NOMO-1 treated with dmso at 0.1 percent for 144 hours (cell line): ENCODE measurements around the gene HHATL.
A peak's percentile ranks its signal among the peaks of the same experiment; 100 is the strongest.

Experiments
- DNase-seq: peaks from one replicate; lab custom pipeline; 2025; ENCODE audit not compliant: unreplicated experiment; lab: John Stamatoyannopoulos, UW

The HHATL gene

GRCh38 chr3:42654331-42655201, 48.0 kb downstream of the HHATL start:
- DNase-seq, result peak; percentile 18

- peak; percentile 18 for DNase-seq
Measured at GRCh38 chr3:42653560-42654330, 48.9 kb downstream of the HHATL start, which contains the start of gene ZBTB47. ZBTB47 (plus strand) TSS chr3:42653697; CDS start chr3:42658356, 4,659 bp downstream.

- DNase-seq, result no peak
Measured at GRCh38 chr3:42653303-42653559, 49.4 kb downstream of the HHATL start.

GRCh38 chr3:42652611-42653302, 49.8 kb downstream of the HHATL start:
- DNase-seq, result peak; percentile 78

- no peak for DNase-seq
Measured at GRCh38 chr3:42652251-42652610, 50.4 kb downstream of the HHATL start.

GRCh38 chr3:42651248-42652091, 51.1 kb downstream of the HHATL start:
- DNase-seq, result no peak

GRCh38 chr3:42649783-42650182, 52.8 kb downstream of the HHATL start:
- no peak for DNase-seq

GRCh38 chr3:42649006-42649405, 53.6 kb downstream of the HHATL start:
- DNase-seq, result no peak

- no peak for DNase-seq
Measured at GRCh38 chr3:42647821-42648459, 54.7 kb downstream of the HHATL start.
